Measurements from ENCODE around the gene EBF3. TPM values are rescaled to one million over a fixed set of nuclear protein-coding genes. Genes with fewer than 3 reads are reported as not detected.

EBF3 gene
- total RNA-seq, 1 experiment from 2014 or later, result 56.2 TPM

DNA sequence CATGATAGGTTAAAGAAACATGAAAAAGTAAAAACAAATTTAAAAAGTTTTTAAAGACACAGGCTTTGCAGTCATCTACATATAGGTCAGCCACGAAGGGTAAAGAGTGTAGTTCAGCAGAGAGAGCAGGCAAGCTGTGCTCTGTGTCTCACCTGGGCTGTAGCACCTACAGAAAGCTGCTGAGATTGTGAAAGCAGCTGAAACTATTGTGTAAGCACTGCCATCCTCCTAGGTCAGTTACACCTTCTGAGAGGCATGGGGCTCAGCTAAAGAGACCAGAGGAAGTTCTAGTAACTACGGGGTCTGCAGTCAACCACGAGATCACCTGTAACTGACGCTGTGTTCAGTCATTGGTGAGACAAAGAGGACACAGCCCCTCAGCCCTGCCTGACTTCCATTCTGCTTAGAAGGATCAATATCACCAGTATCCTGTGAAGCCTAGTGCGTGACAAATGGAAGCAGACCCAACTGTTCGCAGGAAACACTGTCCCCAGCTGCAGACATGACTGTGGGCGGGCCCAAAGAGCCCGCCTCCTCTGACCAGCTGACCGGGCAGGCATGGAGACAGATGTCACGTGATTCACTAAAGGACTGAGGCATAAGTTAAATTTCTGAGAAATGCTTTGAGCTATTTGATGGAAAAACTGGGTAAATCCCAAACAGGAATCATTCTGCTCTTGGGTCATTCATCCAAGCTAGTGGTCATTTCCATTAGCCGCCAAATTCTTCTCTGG lies 87.9 kb downstream of the EBF3 start:
- Histone ChIP-seq H3K4me3 (ENCODE audit: low read depth, low read length, poor library complexity, severe bottlenecking) (no peak overlapping the region), H3K36me3 (ENCODE audit: insufficient read depth, low read length, poor library complexity, severe bottlenecking) (peaks cover 46% of the 10 kb centered on the region), H3K27ac (ENCODE audit: low read depth, low read length, poor library complexity, severe bottlenecking) (no peak overlapping the region), H3K27me3 (replicated peaks; ENCODE audit: insufficient read depth, low read depth, low read length, poor library complexity) (no peaks in the 10 kb centered on the region), H3K4me1 (ENCODE audit: insufficient read depth, low read length, poor library complexity, severe bottlenecking) (peaks cover 6% of the 10 kb centered on the region), H3K9me3 (ENCODE audit: low read depth, low read length, poor library complexity, severe bottlenecking) (no peaks in the 10 kb centered on the region)
- no peak for DNase-seq (ENCODE audit: low spot score)
- intact Hi-C loops (cut with micrococcal nuclease; ENCODE audit: unreplicated experiment), result no loop called here
- CTCF ChIA-PET, result interaction anchor here (0.8 kb wide), 1 partner anchor 95 kb away, joined by 3 read pairs; no protein-coding TSS in a partner anchor
- BruUV-seq (replicated peaks), result no TSS peak
- POLR2A ChIA-PET (ENCODE audit: low non-redundant PET), result no interaction called here
- TF ChIP-seq, protein P1, sequence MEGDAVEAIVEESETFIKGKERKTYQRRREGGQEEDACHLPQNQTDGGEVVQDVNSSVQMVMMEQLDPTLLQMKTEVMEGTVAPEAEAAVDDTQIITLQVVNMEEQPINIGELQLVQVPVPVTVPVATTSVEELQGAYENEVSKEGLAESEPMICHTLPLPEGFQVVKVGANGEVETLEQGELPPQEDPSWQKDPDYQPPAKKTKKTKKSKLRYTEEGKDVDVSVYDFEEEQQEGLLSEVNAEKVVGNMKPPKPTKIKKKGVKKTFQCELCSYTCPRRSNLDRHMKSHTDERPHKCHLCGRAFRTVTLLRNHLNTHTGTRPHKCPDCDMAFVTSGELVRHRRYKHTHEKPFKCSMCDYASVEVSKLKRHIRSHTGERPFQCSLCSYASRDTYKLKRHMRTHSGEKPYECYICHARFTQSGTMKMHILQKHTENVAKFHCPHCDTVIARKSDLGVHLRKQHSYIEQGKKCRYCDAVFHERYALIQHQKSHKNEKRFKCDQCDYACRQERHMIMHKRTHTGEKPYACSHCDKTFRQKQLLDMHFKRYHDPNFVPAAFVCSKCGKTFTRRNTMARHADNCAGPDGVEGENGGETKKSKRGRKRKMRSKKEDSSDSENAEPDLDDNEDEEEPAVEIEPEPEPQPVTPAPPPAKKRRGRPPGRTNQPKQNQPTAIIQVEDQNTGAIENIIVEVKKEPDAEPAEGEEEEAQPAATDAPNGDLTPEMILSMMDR (conservative IDR thresholded peaks at IDR 0.05; ENCODE audit: low read depth, low read length), result no peak
- TF ChIP-seq EZH2 (IDR thresholded peaks at IDR 0.05; ENCODE audit: borderline replicate concordance, low read depth, low read length, poor library complexity, severe bottlenecking), result no peak

DNA sequence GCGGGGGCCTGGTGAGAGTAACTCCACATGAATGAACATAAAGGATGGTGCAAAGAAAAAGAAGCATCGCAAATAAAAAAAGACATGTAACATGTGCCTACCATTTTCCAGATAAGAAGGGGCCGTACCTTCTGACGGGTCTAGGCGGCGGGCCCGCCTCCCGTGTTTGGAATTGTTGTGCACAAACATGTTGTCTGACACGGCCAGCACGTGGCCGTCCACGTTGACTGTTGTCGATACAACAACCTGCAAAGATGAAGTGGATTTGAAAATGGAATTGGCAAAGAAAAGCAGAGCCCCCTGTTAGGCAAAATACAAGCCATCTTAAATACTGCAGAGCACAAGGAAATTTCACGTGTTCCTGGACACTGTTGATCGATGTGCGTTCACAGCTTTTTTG lies 90.7 kb downstream of the EBF3 start:
- CTCF ChIA-PET, result no interaction called here

DNA sequence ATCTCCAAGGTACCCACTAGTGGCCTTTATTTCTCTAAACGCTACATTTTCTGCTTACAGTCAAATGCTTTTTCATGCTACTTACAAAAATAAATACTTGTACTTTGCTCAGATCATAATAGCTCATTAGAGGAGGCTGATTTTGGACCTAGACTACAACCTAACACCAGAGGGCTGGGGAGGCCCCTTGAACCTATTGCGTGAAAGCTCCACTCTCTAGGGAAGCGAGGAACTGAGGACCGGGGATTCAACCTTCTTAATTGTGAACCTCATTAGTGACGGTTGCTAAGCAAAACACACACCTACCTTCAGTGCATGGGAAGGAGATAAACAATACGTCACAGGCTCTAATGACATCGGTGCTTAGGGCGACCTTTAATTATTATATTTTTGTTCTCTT lies 92.1 kb downstream of the EBF3 start:
- Histone ChIP-seq H3K27me3 (replicated peaks; ENCODE audit: insufficient read depth, low read depth, low read length, poor library complexity) (no peaks in the 10 kb centered on the region), H3K4me3 (ENCODE audit: low read depth, low read length, poor library complexity, severe bottlenecking) (no peak overlapping the region), H3K27ac (ENCODE audit: low read depth, low read length, poor library complexity, severe bottlenecking) (peak overlapping the region; percentile 54), H3K36me3 (ENCODE audit: insufficient read depth, low read length, poor library complexity, severe bottlenecking) (peaks cover 75% of the 10 kb centered on the region), H3K9me3 (ENCODE audit: low read depth, low read length, poor library complexity, severe bottlenecking) (no peaks in the 10 kb centered on the region), H3K4me1 (ENCODE audit: insufficient read depth, low read length, poor library complexity, severe bottlenecking) (peaks cover 7% of the 10 kb centered on the region)
- ChIA-PET CTCF (no interaction called here), POLR2A (ENCODE audit: low non-redundant PET) (no interaction called here)
- TF ChIP-seq, protein P1 (conservative IDR thresholded peaks at IDR 0.05; ENCODE audit: low read depth, low read length), result no peak
- TF ChIP-seq EZH2 (IDR thresholded peaks at IDR 0.05; ENCODE audit: borderline replicate concordance, low read depth, low read length, poor library complexity, severe bottlenecking), result no peak
- intact Hi-C loops (cut with micrococcal nuclease; ENCODE audit: unreplicated experiment), result no loop called here
- no peak for DNase-seq (ENCODE audit: low spot score)
- BruUV-seq (replicated peaks), result TSS peak; percentile 18

More for the DNA sequence above, 90.7 kb downstream of the EBF3 start:
- Histone ChIP-seq H3K36me3 (ENCODE audit: insufficient read depth, low read length, poor library complexity, severe bottlenecking) (peaks cover 63% of the 10 kb centered on the region), H3K4me1 (ENCODE audit: insufficient read depth, low read length, poor library complexity, severe bottlenecking) (peaks cover 7% of the 10 kb centered on the region), H3K4me3 (ENCODE audit: low read depth, low read length, poor library complexity, severe bottlenecking) (no peak overlapping the region), H3K27me3 (replicated peaks; ENCODE audit: insufficient read depth, low read depth, low read length, poor library complexity) (no peaks in the 10 kb centered on the region), H3K9me3 (ENCODE audit: low read depth, low read length, poor library complexity, severe bottlenecking) (no peaks in the 10 kb centered on the region), H3K27ac (ENCODE audit: low read depth, low read length, poor library complexity, severe bottlenecking) (no peak overlapping the region)
- POLR2A ChIA-PET (ENCODE audit: low non-redundant PET), result no interaction called here
- TF ChIP-seq EZH2 (IDR thresholded peaks at IDR 0.05; ENCODE audit: borderline replicate concordance, low read depth, low read length, poor library complexity, severe bottlenecking), result no peak
- no TSS peak for BruUV-seq (replicated peaks)
- DNase-seq (ENCODE audit: low spot score), result no peak
- intact Hi-C loops (cut with micrococcal nuclease; ENCODE audit: unreplicated experiment), result no loop called here

Measured in A673 (cell line).